HCT116 (cell line): Measurements from ENCODE around the gene PRR35.

Experiments
- EZH2 ChIP-seq: fragments of 200-600 bp; sonication (generic); IDR thresholded peaks from 2 replicates; pipeline ENCODE4 v1.6.1; 2017; ENCODE audit warnings: antibody characterized with exemption, mixed run types
- EZH2phosphoT487 ChIP-seq: fragments of 200-600 bp; IDR thresholded peaks from 2 replicates; pipeline ENCODE4 v1.6.1; 2018; ENCODE audit warnings: antibody characterized with exemption, borderline replicate concordance
- FOSL1 ChIP-seq: IDR thresholded peaks from 2 replicates; pipeline ENCODE4 v1.6.1; 2012; ENCODE audit warnings: low read depth
- JUND ChIP-seq: IDR thresholded peaks from 2 replicates; pipeline ENCODE4 v1.6.1; 2012
- POLR2A ChIP-seq: IDR thresholded peaks from 2 replicates; pipeline ENCODE4 v1.7.0; 2011; ENCODE audit warnings: borderline replicate concordance; ENCODE audit not compliant: insufficient read depth, insufficient read length; ENCODE audit errors: extremely low read depth
- POLR2AphosphoS5 ChIP-seq: IDR thresholded peaks from 2 replicates; pipeline ENCODE4 v1.6.1; 2011; ENCODE audit warnings: mild to moderate bottlenecking, low read depth, low read length, moderate library complexity
- RAD21 ChIP-seq: IDR thresholded peaks from 2 replicates; pipeline ENCODE4 v1.6.1; 2012; ENCODE audit warnings: low read depth, mild to moderate bottlenecking
- SIN3A ChIP-seq: IDR thresholded peaks from 2 replicates; pipeline ENCODE4 v1.6.1; 2012; ENCODE audit warnings: low read depth
- SP1 ChIP-seq: IDR thresholded peaks from 2 replicates; pipeline ENCODE4 v1.6.1; 2012; ENCODE audit warnings: low read depth
- SRF ChIP-seq: IDR thresholded peaks from 2 replicates; pipeline ENCODE4 v1.6.1; 2012; ENCODE audit warnings: low read depth
- TCF7L2 ChIP-seq: IDR thresholded peaks from 2 replicates; pipeline ENCODE4 v1.7.0; 2011; ENCODE audit warnings: borderline replicate concordance, inconsistent platforms; ENCODE audit not compliant: insufficient read depth, insufficient read length; ENCODE audit errors: extremely low read depth
- ZNF274 ChIP-seq: fragments of 200-500 bp; sonication (Bioruptor generic); IDR thresholded peaks from 2 replicates; pipeline ENCODE4 v1.6.1; 2014; ENCODE audit warnings: mild to moderate bottlenecking, low read depth, low read length, inconsistent platforms
- TF ChIP-seq, protein P1 (sequence below), 3 experiments: fragments of 200-600 bp in 1 of 3; sonication (generic) in 1 of 3; IDR thresholded peaks in 2 of 3; conservative IDR thresholded peaks in 1 of 3; 2 replicates each; pipeline ENCODE4 v1.5.1; 2012 to 2017; ENCODE audit warnings: low read depth in 2 of 3, low read length in 2 of 3, antibody characterized with exemption in 1 of 3, borderline replicate concordance in 1 of 3, control low read depth in 1 of 3, mild to moderate bottlenecking in 1 of 3, mixed read lengths in 1 of 3, mixed run types in 1 of 3, moderate library complexity in 1 of 3; ENCODE audit not compliant: insufficient read depth in 1 of 3

DNA sequence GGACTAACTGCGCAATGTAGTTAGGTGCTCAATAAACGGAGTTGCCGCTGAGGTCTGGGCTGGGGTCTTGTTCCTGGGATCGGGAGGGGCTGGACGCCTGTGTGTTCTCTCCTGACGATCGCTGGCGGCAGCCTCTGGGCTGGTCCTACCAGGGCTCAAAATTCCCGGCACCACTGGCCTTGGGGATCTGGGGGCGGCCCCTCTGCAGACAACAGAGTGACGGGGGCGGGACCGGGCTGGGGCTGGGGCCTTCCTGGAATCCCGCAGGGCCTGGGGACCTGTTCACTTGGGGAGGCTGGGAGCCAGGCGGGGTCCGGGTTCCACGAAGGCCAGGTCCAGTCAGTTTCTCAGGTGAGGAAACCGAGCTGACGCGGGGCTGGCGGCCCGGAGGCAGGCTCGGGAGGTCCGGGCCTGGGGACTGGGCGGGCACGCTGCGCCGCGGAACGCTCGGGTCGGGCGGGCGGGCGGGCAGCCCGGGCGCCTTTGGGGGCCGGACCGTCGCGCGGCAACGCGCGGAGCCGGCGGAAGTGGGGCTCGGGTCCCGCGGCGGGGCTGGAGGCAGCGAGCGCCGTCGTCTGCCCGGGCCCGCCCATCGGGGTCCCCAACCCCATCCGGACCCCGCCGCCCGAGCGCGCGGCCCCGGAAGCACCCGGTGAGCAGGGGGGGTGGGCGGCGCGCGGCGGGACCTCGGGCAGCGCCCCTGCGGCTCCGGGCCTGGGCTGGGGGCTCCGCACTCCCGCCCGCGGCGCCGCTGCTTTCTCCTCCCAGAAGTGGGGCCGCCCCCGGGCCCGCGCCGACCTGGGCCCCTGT lies 9.5 kb downstream of the PRR35 start, which contains the start of gene PIGQ:
- no peak for TF ChIP-seq FOSL1
- TF ChIP-seq, protein P1, sequence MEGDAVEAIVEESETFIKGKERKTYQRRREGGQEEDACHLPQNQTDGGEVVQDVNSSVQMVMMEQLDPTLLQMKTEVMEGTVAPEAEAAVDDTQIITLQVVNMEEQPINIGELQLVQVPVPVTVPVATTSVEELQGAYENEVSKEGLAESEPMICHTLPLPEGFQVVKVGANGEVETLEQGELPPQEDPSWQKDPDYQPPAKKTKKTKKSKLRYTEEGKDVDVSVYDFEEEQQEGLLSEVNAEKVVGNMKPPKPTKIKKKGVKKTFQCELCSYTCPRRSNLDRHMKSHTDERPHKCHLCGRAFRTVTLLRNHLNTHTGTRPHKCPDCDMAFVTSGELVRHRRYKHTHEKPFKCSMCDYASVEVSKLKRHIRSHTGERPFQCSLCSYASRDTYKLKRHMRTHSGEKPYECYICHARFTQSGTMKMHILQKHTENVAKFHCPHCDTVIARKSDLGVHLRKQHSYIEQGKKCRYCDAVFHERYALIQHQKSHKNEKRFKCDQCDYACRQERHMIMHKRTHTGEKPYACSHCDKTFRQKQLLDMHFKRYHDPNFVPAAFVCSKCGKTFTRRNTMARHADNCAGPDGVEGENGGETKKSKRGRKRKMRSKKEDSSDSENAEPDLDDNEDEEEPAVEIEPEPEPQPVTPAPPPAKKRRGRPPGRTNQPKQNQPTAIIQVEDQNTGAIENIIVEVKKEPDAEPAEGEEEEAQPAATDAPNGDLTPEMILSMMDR (IDR thresholded peaks at IDR 0.05 in 2 of 3, conservative IDR thresholded peaks at IDR 0.05 in 1 of 3; ENCODE audit: borderline replicate concordance in 1 of 3, insufficient read depth in 1 of 3, low read depth in 2 of 3, low read length in 2 of 3), result no peak
- peak; percentile 39 for TF ChIP-seq POLR2AphosphoS5
- no peak for TF ChIP-seq JUND
- no peak for TF ChIP-seq SRF
- TF ChIP-seq TCF7L2, result no peak
- TF ChIP-seq SIN3A, result no peak
- TF ChIP-seq ZNF274, result no peak
- TF ChIP-seq POLR2A, result no peak
- no peak for TF ChIP-seq EZH2
- no peak for TF ChIP-seq RAD21
- TF ChIP-seq SP1, result no peak
- TF ChIP-seq EZH2phosphoT487, result no peak
